GM19452 (cell line): ENCODE data around the gene STC2.

Source experiments
- ATAC-seq: cut with Tn5 transposase; IDR thresholded peaks from one replicate; pipeline ENCODE4 v1.9.1; 2021; ENCODE audit not compliant: unreplicated experiment

The STC2 gene

GRCh38 chr5:173268750-173269432 lies 59.3 kb downstream of the STC2 start:
- ATAC-seq, result no peak

- no peak for ATAC-seq
Measured at GRCh38 chr5:173265433-173265832, 62.8 kb downstream of the STC2 start.
